ENCODE results near the gene HEPHL1.

DNA sequence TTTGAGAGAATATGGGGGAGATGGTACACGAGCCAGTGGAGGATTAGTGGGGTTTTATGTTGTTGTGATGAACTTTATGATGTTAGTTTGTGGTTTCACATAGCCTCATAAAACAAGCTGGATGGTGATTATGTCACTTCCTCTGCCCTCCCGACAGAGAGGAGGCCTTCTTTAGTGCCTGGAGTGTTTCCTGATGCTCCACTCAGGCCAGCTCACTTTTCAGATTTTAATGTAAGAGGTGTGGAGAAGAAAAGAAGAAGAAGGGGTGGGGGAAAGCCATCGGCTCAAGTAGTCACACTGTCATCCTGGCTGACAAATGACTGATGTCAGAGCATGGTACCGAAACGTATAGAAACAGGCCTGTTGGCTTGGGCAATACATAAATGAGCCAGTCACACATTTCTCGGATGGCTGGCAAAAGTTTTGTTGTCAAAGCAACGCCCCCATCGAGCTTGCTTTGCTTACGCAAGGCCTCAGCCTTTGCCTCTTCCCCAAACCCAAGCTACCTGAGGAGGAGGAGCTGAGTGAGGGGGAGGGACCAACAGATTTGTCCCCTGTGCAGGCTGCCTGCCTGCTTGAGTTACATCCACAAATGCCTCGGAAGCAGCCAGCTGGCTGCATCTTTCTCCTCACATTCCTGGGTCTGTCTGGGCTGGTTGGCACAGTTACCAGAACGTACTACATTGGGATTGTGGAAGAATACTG is at the start of gene HEPHL1:
- TF ChIP-seq, protein P1, sequence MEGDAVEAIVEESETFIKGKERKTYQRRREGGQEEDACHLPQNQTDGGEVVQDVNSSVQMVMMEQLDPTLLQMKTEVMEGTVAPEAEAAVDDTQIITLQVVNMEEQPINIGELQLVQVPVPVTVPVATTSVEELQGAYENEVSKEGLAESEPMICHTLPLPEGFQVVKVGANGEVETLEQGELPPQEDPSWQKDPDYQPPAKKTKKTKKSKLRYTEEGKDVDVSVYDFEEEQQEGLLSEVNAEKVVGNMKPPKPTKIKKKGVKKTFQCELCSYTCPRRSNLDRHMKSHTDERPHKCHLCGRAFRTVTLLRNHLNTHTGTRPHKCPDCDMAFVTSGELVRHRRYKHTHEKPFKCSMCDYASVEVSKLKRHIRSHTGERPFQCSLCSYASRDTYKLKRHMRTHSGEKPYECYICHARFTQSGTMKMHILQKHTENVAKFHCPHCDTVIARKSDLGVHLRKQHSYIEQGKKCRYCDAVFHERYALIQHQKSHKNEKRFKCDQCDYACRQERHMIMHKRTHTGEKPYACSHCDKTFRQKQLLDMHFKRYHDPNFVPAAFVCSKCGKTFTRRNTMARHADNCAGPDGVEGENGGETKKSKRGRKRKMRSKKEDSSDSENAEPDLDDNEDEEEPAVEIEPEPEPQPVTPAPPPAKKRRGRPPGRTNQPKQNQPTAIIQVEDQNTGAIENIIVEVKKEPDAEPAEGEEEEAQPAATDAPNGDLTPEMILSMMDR (IDR thresholded peaks at IDR 0.05; ENCODE audit: insufficient read depth, low read length, poor library complexity, severe bottlenecking), result no peak
- TF ChIP-seq EZH2phosphoT487 (conservative IDR thresholded peaks at IDR 0.05; ENCODE audit: low read length), result no peak

Measured in SU-DHL-6 (cell line).